Neural progenitor cell (in vitro differentiated cells): ENCODE measurements around the gene FBLN2.

ENCODE experiments used
- CTCF ChIP-seq: fragments of 200-600 bp; sonication (generic); IDR thresholded peaks from 2 replicates; pipeline ENCODE4 v1.5.1; 2017; ENCODE audit warnings: antibody characterized with exemption, mild to moderate bottlenecking
- EZH2 ChIP-seq: fragments of 200-600 bp; sonication (generic); IDR thresholded peaks from 2 replicates; pipeline ENCODE4 v1.6.1; 2017; ENCODE audit warnings: antibody characterized with exemption, mild to moderate bottlenecking, moderate library complexity
- EZH2phosphoT487 ChIP-seq: fragments of 200-600 bp; sonication (generic); IDR thresholded peaks from 2 replicates; pipeline ENCODE4 v1.6.1; 2017; ENCODE audit warnings: antibody characterized with exemption

GRCh38 chr3:13598201-13598600 lies 49.3 kb downstream of the FBLN2 start:
- no peak for TF ChIP-seq CTCF
- no peak for TF ChIP-seq EZH2
- no peak for TF ChIP-seq EZH2phosphoT487
